Uterus (tissue), 4 donors: ENCODE measurements around the gene PEPD. TPM values are rescaled to one million over a fixed set of nuclear protein-coding genes. Genes with fewer than 3 reads are reported as not detected.

Source experiments
- DNase-seq, 2 donors: peaks; one replicate each; pipeline ENCODE4 v3.0.0-alpha.2; 2019 to 2020
- H3K27ac ChIP-seq, 2 donors: fragments of 200-600 bp; sonication (generic); 1 replicate in 1 of 2; 2 replicates in 1 of 2; pipeline ENCODE4 v1.5.1; 2016 to 2018
- H3K27me3 ChIP-seq, 2 donors: fragments of 200-600 bp; sonication (generic); one replicate each; pipeline ENCODE4 v1.5.1; 2018 to 2019; ENCODE audit warnings: control low read depth in 1 of 2
- H3K36me3 ChIP-seq, 2 donors: fragments of 200-600 bp; sonication (generic); one replicate each; pipeline ENCODE4 v1.5.1; 2019; ENCODE audit warnings: control low read depth in 1 of 2
- H3K4me1 ChIP-seq, 2 donors: fragments of 200-600 bp; sonication (generic); one replicate each; pipeline ENCODE4 v1.5.1; 2018 to 2019; ENCODE audit warnings: control low read depth in 1 of 2
- H3K4me3 ChIP-seq, 2 donors: fragments of 200-600 bp; sonication (generic); 1 replicate in 1 of 2; 2 replicates in 1 of 2; pipeline ENCODE4 v1.5.1; 2018 to 2019; ENCODE audit warnings: mild to moderate bottlenecking in 1 of 2
- H3K9me3 ChIP-seq, 2 donors: fragments of 200-600 bp; sonication (generic); one replicate each; pipeline ENCODE4 v1.5.1; 2019; ENCODE audit warnings: control low read depth in 1 of 2
- POLR2A ChIP-seq, 2 donors: fragments of 450-650 bp; IDR thresholded peaks; one replicate each; pipeline ENCODE4 v1.6.1; 2016; ENCODE audit warnings: antibody characterized with exemption in 2 of 2, mild to moderate bottlenecking in 1 of 2, moderate library complexity in 1 of 2
- intact Hi-C: fragments of 100-400 bp; cut with DNase I; formaldehyde crosslinking; loops from one replicate; pipeline ENCODE4 v1.15.1; 2023; ENCODE audit warnings: low total_unique reads
- total RNA-seq, 4 donors: library from RNA; depleted of rRNA in 3 of 4; stranded (reverse); fragments of >200 nt in 3 of 4; gene quantifications; one replicate each; pipeline versions ENCODE4 v1.1.0 to v1.2.4, GENCODE V29; 2014 to 2023
- TF ChIP-seq, protein P1 (sequence below), 4 experiments: fragments of 200-600 bp in 2 of 4; fragments of 450-650 bp in 2 of 4; sonication (generic) in 2 of 4; IDR thresholded peaks; one replicate each; pipeline ENCODE4 v1.5.1; 2016 to 2019; ENCODE audit warnings: antibody characterized with exemption in 4 of 4, mild to moderate bottlenecking in 2 of 4, moderate library complexity in 1 of 4
- donor health status: DM: yes; HTN: yes; CAD: no.

The PEPD gene
- total RNA-seq, 4 donors from 2014 or later: 26.1 to 47.0 (median 37.9) TPM

DNA sequence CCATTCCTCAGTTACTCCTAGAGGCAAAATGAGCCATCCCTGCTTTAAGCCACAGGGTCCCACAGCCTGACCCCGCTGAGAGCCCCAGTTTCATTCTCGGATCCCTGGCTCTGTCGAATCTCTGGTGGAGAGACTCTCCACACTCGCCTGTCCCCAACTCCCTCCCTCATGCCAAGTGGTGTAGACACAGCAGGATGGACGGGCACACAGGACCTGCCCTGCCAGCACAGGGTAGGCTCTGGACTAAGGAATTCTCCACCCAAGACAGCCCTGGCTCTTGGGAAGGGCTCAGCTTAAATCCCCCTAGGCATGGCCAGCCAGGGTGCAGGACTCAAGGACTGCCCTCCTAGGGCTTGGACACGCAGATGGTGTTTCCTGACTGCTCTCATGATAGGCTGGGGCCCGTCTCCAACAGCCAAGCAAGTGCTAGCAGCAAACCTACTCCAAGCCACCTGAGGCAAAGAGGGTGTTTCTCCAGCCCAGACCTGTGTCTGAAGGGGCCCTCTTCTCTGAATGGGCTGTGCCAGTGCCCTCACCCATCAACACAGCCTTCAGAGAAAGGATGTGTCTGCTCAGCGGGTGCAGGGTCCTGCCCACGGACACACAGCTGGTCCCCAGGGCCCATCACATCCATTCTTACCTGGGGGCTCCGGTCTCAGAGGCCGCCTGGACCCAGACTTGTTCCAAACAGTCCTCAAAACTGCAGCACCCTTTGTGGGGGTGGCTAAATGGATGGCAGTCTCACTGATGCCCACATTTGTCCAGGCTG, 65.3 kb downstream of the PEPD start:
- H3K27ac ChIP-seq: no peak overlapping the region
- no peaks in the 10 kb centered on the region for H3K27me3 ChIP-seq
- no peak overlapping the region for H3K4me3 ChIP-seq
- H3K9me3 ChIP-seq: no peaks in the 10 kb centered on the region
- DNase-seq: no peak
- no peak for TF ChIP-seq POLR2A (IDR thresholded peaks at IDR 0.05)
- TF ChIP-seq, protein P1, sequence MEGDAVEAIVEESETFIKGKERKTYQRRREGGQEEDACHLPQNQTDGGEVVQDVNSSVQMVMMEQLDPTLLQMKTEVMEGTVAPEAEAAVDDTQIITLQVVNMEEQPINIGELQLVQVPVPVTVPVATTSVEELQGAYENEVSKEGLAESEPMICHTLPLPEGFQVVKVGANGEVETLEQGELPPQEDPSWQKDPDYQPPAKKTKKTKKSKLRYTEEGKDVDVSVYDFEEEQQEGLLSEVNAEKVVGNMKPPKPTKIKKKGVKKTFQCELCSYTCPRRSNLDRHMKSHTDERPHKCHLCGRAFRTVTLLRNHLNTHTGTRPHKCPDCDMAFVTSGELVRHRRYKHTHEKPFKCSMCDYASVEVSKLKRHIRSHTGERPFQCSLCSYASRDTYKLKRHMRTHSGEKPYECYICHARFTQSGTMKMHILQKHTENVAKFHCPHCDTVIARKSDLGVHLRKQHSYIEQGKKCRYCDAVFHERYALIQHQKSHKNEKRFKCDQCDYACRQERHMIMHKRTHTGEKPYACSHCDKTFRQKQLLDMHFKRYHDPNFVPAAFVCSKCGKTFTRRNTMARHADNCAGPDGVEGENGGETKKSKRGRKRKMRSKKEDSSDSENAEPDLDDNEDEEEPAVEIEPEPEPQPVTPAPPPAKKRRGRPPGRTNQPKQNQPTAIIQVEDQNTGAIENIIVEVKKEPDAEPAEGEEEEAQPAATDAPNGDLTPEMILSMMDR (IDR thresholded peaks at IDR 0.05): no peak
- no peaks in the 10 kb centered on the region for H3K4me1 ChIP-seq
- H3K36me3 ChIP-seq: no peaks in the 10 kb centered on the region
- intact Hi-C loops: no loop called here

DNA sequence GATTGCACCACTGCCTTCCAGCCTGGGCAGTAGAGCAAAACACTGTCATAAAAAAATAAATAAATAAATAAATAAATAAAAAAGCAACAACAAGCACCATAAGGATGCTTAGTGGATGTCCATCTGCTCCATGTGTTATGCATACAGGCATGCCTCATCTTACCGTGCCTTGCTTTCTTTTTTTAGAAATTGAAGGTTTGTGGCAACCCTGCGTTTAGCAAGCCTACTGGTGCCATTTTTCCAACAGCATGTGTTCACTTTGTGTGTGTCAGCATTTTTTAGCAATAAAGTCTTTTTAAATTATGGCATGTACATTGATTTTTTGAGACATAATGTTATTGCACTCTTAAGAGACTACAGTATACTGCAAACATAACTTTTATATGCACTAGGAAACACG, 68.3 kb downstream of the PEPD start:
- TF ChIP-seq, protein P1 (IDR thresholded peaks at IDR 0.05): no peak
- no peak for TF ChIP-seq POLR2A (IDR thresholded peaks at IDR 0.05)
- H3K4me1 ChIP-seq: no peaks in the 10 kb centered on the region
- no peaks in the 10 kb centered on the region for H3K36me3 ChIP-seq
- intact Hi-C loops: no loop called here
- no peak overlapping the region for H3K27ac ChIP-seq
- no peak for DNase-seq
- no peak overlapping the region for H3K4me3 ChIP-seq
- H3K27me3 ChIP-seq: no peaks in the 10 kb centered on the region
- no peaks in the 10 kb centered on the region for H3K9me3 ChIP-seq

DNA sequence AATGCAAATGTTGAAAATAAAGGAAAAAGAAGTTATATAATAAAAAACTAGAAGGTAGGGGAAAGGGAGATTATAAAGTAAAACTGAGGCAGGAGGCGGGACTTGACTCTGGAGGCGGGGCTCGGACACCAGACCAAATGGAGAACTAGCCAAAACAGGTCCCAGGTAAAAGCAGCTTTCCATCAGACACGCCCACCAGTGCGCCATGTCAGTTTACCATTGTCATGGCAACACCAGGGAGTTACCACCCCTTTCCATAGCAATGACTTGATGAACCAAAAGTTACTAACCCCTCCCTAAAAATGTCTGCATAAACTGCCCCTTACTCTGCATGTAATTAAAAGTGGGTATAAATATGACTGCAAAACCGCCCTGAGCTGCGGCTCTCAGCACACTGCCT, 70.9 kb downstream of the PEPD start:
- H3K4me1 ChIP-seq: no peaks in the 10 kb centered on the region
- no peaks in the 10 kb centered on the region for H3K36me3 ChIP-seq
- H3K27me3 ChIP-seq: no peaks in the 10 kb centered on the region
- no peak overlapping the region for H3K27ac ChIP-seq
- intact Hi-C loops: no loop called here
- TF ChIP-seq, protein P1 (IDR thresholded peaks at IDR 0.05): no peak
- no peak for TF ChIP-seq POLR2A (IDR thresholded peaks at IDR 0.05)
- no peak overlapping the region for H3K4me3 ChIP-seq
- no peaks in the 10 kb centered on the region for H3K9me3 ChIP-seq
- no peak for DNase-seq

DNA sequence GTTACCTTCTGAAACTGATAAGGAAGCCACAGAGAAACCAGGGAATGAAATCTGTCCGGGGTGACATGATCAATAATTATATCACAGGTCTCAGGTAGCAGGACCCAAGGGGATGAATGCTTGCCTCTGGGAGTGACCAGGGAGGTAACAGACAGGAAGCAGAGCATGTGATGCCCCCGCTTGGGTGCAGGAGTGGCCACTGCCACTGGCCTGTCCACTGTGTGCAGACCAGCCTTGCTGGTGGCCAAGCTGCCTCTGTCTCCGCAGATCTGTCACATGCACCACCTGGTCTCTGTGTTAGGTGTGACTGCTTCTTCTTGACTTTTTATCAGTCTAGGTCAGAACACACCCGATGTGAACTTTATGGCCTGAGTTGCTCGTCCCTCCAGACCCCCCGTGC, 71.8 kb downstream of the PEPD start:
- H3K27ac ChIP-seq: no peak overlapping the region
- H3K36me3 ChIP-seq: no peaks in the 10 kb centered on the region
- no peak for DNase-seq
- H3K4me1 ChIP-seq: no peaks in the 10 kb centered on the region
- TF ChIP-seq, protein P1 (IDR thresholded peaks at IDR 0.05): no peak
- no peak for TF ChIP-seq POLR2A (IDR thresholded peaks at IDR 0.05)
- no peaks in the 10 kb centered on the region for H3K27me3 ChIP-seq
- no peak overlapping the region for H3K4me3 ChIP-seq
- H3K9me3 ChIP-seq: no peaks in the 10 kb centered on the region
- intact Hi-C loops: no loop called here

DNA sequence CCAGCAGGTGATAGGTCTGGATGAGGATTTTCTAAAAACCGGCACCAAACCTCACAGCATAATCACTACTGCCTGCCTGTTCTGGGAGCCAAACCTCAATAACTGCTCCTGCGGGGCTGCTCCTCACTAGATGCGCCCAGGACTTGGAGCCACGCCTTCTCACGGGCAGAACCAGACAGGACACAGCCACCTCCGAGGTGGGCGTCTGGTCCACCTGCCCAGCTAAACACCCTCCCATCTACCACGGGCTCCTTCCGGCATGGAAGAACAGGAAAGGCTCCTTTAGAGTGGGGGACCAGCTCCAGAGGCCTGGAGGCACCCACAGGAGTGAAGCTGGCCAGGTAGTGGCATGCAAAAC, 73.5 kb downstream of the PEPD start:
- intact Hi-C loops: no loop called here
- Histone ChIP-seq H3K9me3 (no peaks in the 10 kb centered on the region), H3K27me3 (no peaks in the 10 kb centered on the region), H3K4me1 (no peaks in the 10 kb centered on the region), H3K27ac (no peak overlapping the region), H3K36me3 (no peaks in the 10 kb centered on the region), H3K4me3 (no peak overlapping the region)
- TF ChIP-seq, protein P1 (IDR thresholded peaks at IDR 0.05): no peak
- TF ChIP-seq POLR2A (IDR thresholded peaks at IDR 0.05): no peak
- no peak for DNase-seq
